GM12878 (cell line): ENCODE measurements around the gene CD72. TPM values are rescaled to one million over a fixed set of nuclear protein-coding genes. Genes with fewer than 3 reads are reported as not detected.

Experiments
- BCL3 ChIP-seq: IDR thresholded peaks from 2 replicates; pipeline ENCODE4 v1.6.1; 2011; ENCODE audit warnings: borderline replicate concordance, low read depth, mild to moderate bottlenecking, moderate library complexity, low read length; ENCODE audit not compliant: insufficient read depth, poor library complexity, severe bottlenecking
- BHLHE40 ChIP-seq, 2 experiments: fragments of 450-650 bp in 1 of 2; IDR thresholded peaks; 2 replicates each; pipeline ENCODE4 v1.6.1; 2011 to 2017; ENCODE audit warnings: low read depth in 2 of 2, borderline replicate concordance in 1 of 2, improper control_type of control experiment in 1 of 2, low read length in 1 of 2, mild to moderate bottlenecking in 1 of 2
- CHD4 ChIP-seq: fragments of 200-600 bp; sonication (generic); IDR thresholded peaks from 2 replicates; pipeline ENCODE4 v1.6.1; 2016; ENCODE audit warnings: mild to moderate bottlenecking
- E2F8 ChIP-seq: fragments of 450-650 bp; IDR thresholded peaks from 2 replicates; pipeline ENCODE4 v1.6.1; 2018; ENCODE audit warnings: mild to moderate bottlenecking, low read depth, moderate library complexity; ENCODE audit not compliant: partially characterized antibody
- EZH2 ChIP-seq: IDR thresholded peaks from 2 replicates; pipeline ENCODE4 v1.6.1; 2012; ENCODE audit warnings: low read depth, mild to moderate bottlenecking, control low read depth, inconsistent platforms, low read length, borderline replicate concordance; ENCODE audit not compliant: control insufficient read depth
- JUND ChIP-seq: IDR thresholded peaks from 2 replicates; pipeline ENCODE4 v1.6.1; 2012; ENCODE audit warnings: low read depth, mild to moderate bottlenecking, low read length, improper control_type of control experiment, moderate library complexity
- LARP7 ChIP-seq: fragments of 450-650 bp; IDR thresholded peaks from 2 replicates; pipeline ENCODE4 v1.6.1; 2017; ENCODE audit warnings: mild to moderate bottlenecking
- NFIC ChIP-seq: IDR thresholded peaks from 2 replicates; pipeline ENCODE4 v1.6.1; 2012; ENCODE audit warnings: low read depth, mild to moderate bottlenecking, inconsistent platforms, low read length, moderate library complexity
- PAX5 ChIP-seq: IDR thresholded peaks from 2 replicates; pipeline ENCODE4 v1.6.1; 2011; ENCODE audit warnings: low read depth, low read length, borderline replicate concordance
- PAX8 ChIP-seq: fragments of 450-650 bp; IDR thresholded peaks from 2 replicates; pipeline ENCODE4 v1.6.1; 2017; ENCODE audit warnings: mild to moderate bottlenecking, moderate library complexity
- PKNOX1 ChIP-seq: fragments of 450-650 bp; IDR thresholded peaks from 2 replicates; pipeline ENCODE4 v1.6.1; 2016; ENCODE audit warnings: mild to moderate bottlenecking
- POU2F2 ChIP-seq: IDR thresholded peaks from 3 replicates; pipeline ENCODE4 v1.6.1; 2011; ENCODE audit warnings: low read depth, mild to moderate bottlenecking, low read length, borderline replicate concordance
- RB1 ChIP-seq: fragments of 450-650 bp; formaldehyde crosslinking; IDR thresholded peaks from 2 replicates; pipeline ENCODE4 v1.6.1; 2017; ENCODE audit warnings: mild to moderate bottlenecking, borderline replicate concordance
- RELA ChIP-seq: fragments of 450-650 bp; IDR thresholded peaks from 2 replicates; pipeline ENCODE4 v1.8.0; 2014; ENCODE audit warnings: borderline replicate concordance; ENCODE audit not compliant: partially characterized antibody
- RFX5 ChIP-seq: IDR thresholded peaks from 2 replicates; pipeline ENCODE4 v1.6.1; 2011; ENCODE audit warnings: low read depth, low read length, improper control_type of control experiment
- SKIL ChIP-seq: fragments of 450-650 bp; IDR thresholded peaks from 2 replicates; pipeline ENCODE4 v1.6.1; 2017; ENCODE audit warnings: mild to moderate bottlenecking, low read depth, inconsistent platforms; ENCODE audit not compliant: poor library complexity, severe bottlenecking
- SMC3 ChIP-seq: IDR thresholded peaks from 2 replicates; pipeline ENCODE4 v1.6.1; 2011; ENCODE audit warnings: low read length, improper control_type of control experiment, borderline replicate concordance
- SPI1 ChIP-seq: IDR thresholded peaks from 2 replicates; pipeline ENCODE4 v1.6.1; 2011; ENCODE audit warnings: low read depth, mild to moderate bottlenecking, low read length, moderate library complexity, borderline replicate concordance; ENCODE audit not compliant: insufficient read depth
- SREBF2 ChIP-seq: IDR thresholded peaks from 2 replicates; pipeline ENCODE4 v1.6.1; 2012; ENCODE audit warnings: mild to moderate bottlenecking, low read length
- SRF ChIP-seq, 2 experiments: IDR thresholded peaks; 2 replicates each; pipeline ENCODE4 v1.6.1; 2011; ENCODE audit warnings: low read depth in 2 of 2, low read length in 2 of 2, mild to moderate bottlenecking in 1 of 2, moderate library complexity in 1 of 2
- TCF12 ChIP-seq: IDR thresholded peaks from 2 replicates; pipeline ENCODE4 v1.6.1; 2011; ENCODE audit warnings: low read depth, mild to moderate bottlenecking, low read length
- YBX1 ChIP-seq: fragments of 450-650 bp; IDR thresholded peaks from 2 replicates; pipeline ENCODE4 v1.6.1; 2016; ENCODE audit warnings: antibody characterized with exemption
- ZNF274 ChIP-seq: IDR thresholded peaks from one replicate; pipeline ENCODE4 v1.8.0; 2011; ENCODE audit not compliant: insufficient read length, insufficient read depth
- polyA plus RNA-seq, 11 experiments: library from polyadenylated mRNA; depleted of rRNA in 4 of 11; unstranded in 6 of 11; stranded (reverse) in 5 of 11; fragments of >200 nt; fragmentation: Nextera tagmentation in 4 of 11; fragmentation: Illumina TruSeq in 1 of 11; extraction: Ambion mirVana in 4 of 11; extraction: Trizol in 1 of 11; gene quantifications; 1 replicate in 1 of 11; 2 replicates in 10 of 11; pipeline versions ENCODE4 v1.2.1 to v1.2.3, GENCODE V29; 2011 to 2016; ENCODE audit warnings: inconsistent platforms in 2 of 11, missing spikeins in 2 of 11, low read depth in 1 of 11
- total RNA-seq, 4 experiments: library from RNA; depleted of rRNA in 3 of 4; stranded (reverse); fragments of >200 nt in 3 of 4; fragmentation: Illumina TruSeq in 1 of 4; extraction: Trizol in 1 of 4; gene quantifications; 2 replicates each; pipeline versions ENCODE4 v1.2.1 to v1.2.3, GENCODE V29; 2013 to 2021

Gene CD72
- total and polyA plus RNA-seq, 10 of the 15 experiments (the other 5 are each of a cell fraction or from before 2014, with no cell fraction given): 2.1 to 14.2 (median 4.4) TPM

- TF ChIP-seq SKIL (no peak), JUND (no peak), ZNF274 (no peak), SMC3 (peak; percentile 17; the same call in 1 of the 2 replicates), RELA (no peak), YBX1 (no peak), CHD4 (no peak), LARP7 (no peak), EZH2 (no peak), RB1 (0 out of 2 replicates have a peak, but pooled peaks have one; percentile 37), BHLHE40 (IDR thresholded peaks at IDR 0.05; ENCODE audit: borderline replicate concordance in 1 of 2, low read depth in 2 of 2, low read length in 1 of 2) (peak; percentile 5 to 69; a peak in 2 of 4 replicates), SRF (IDR thresholded peaks at IDR 0.05; ENCODE audit: low read depth in 2 of 2, low read length in 2 of 2) (no peak), PAX8 (no peak), PKNOX1 (peak; percentile 29; the same call in 1 of the 2 replicates), NFIC (no peak), RFX5 (peak; percentile 96), POU2F2 (peak; percentile 45; the same call in 1 of the 3 replicates), SREBF2 (no peak), PAX5 (peak; percentile 73; the same call in 1 of the 2 replicates), E2F8 (no peak), BCL3 (no peak), TCF12 (0 out of 2 replicates have a peak, but pooled peaks have one; percentile 10), SPI1 (no peak)
These were observed 1.3 kb downstream of the CD72 start (continued) for GRCh38 chr9:35616681-35617459.
